ENCODE results near the gene DPH3.

DNA sequence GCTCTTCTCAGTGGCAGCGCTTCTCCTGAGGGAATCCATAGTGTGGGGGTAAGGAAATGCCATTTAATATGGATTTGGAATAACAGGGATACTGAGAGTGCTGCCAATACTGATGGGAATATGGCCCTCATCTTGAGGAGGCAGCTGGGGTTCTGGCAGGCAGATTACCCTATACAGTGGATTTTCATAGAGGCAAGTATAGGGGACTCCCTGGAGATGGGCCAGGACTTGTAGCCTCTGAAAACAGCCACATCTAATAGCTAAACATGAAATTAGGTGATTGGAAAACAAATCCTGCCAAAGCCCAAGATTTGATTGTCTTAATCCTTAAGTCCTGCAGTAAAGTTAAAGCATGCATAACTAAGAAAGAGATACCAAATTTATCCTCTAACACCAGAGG lies 30.9 kb downstream of the DPH3 start:
- no peak for TF ChIP-seq EP300 (IDR thresholded peaks at IDR 0.05)
- TF ChIP-seq, protein P1, sequence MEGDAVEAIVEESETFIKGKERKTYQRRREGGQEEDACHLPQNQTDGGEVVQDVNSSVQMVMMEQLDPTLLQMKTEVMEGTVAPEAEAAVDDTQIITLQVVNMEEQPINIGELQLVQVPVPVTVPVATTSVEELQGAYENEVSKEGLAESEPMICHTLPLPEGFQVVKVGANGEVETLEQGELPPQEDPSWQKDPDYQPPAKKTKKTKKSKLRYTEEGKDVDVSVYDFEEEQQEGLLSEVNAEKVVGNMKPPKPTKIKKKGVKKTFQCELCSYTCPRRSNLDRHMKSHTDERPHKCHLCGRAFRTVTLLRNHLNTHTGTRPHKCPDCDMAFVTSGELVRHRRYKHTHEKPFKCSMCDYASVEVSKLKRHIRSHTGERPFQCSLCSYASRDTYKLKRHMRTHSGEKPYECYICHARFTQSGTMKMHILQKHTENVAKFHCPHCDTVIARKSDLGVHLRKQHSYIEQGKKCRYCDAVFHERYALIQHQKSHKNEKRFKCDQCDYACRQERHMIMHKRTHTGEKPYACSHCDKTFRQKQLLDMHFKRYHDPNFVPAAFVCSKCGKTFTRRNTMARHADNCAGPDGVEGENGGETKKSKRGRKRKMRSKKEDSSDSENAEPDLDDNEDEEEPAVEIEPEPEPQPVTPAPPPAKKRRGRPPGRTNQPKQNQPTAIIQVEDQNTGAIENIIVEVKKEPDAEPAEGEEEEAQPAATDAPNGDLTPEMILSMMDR (IDR thresholded peaks at IDR 0.05), result no peak
- no peak for TF ChIP-seq POLR2A (IDR thresholded peaks at IDR 0.05)
- TF ChIP-seq POLR2AphosphoS5 (IDR thresholded peaks at IDR 0.05), result no peak

Data from stomach (tissue), 4 donors.